NT2/D1 (cell line): ENCODE results near the gene DOK1.

Experiments used
- YY1 ChIP-seq: IDR thresholded peaks from 2 replicates; pipeline ENCODE4 v1.6.1; 2011; ENCODE audit not compliant: insufficient read length, insufficient read depth
- ZNF274 ChIP-seq: IDR thresholded peaks from 2 replicates; pipeline ENCODE4 v1.6.1; 2011; ENCODE audit warnings: mild to moderate bottlenecking, low read depth, low read length

- TF ChIP-seq ZNF274 (no peak), YY1 (no peak)
These were observed 42.9 kb downstream of the DOK1 start for GRCh38 chr2:74597410-74597809.
